Activated CD4-positive, CD25-positive, alpha-beta regulatory T cell treated with anti-CD3 and anti-CD28 coated beads, Interleukin-2, amount 50 U/mL, for 16 hours (primary cell): ENCODE results near the gene PCAT7.
A peak's percentile ranks its signal among the peaks of the same experiment; 100 is the strongest.

Experiments
- DNase-seq: peaks from one replicate; pipeline ENCODE4 v3.0.0-alpha.2; 2020; ENCODE audit warnings: low read depth, low spot score

The PCAT7 gene

DNA sequence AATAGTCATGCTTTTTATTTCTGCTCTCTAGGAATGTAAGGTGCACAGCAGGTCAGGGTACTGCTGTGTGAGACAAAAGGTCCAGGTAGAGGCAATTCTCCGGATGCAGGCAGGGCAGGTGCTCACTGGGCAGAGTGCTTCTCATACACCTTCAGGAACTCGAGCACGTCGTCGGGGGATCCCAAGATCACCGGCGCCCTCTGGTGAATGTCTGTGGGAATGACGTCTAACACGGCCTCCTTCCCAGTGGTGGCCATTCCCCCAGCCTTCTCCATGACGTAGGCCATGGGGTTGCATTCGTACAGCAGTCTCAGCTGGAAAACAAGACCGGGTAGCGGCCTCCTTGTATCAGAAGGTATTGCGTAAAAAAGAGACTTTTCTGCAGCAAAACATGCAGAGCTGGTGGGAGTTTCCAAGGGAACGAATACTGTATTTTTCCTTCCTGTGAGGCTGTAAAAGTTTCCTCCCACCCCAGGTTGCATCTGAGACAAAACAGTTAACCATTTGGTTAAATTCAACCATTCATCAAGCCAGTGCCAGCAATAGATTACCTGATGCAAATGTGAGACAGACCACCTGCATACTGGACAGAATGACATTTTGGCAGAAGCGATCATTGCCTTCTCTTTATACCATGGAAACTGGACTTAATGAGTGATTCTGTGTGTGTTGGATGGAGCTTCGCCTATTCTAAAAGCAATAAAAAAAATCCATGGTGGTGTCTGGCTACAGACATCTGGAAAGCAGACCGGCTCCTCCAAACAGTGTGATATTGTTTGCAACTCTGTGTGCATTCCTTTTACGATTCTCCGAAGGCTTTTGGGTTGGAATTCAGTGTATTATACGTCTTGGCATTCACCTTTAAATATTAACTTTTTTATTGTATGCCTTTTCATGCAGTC, 48.6 kb downstream of the PCAT7 start:
- peak; percentile 19 for DNase-seq

- DNase-seq, result no peak
These were observed 52.0 kb downstream of the PCAT7 start for GRCh38 chr9:94606646-94607422.

DNA sequence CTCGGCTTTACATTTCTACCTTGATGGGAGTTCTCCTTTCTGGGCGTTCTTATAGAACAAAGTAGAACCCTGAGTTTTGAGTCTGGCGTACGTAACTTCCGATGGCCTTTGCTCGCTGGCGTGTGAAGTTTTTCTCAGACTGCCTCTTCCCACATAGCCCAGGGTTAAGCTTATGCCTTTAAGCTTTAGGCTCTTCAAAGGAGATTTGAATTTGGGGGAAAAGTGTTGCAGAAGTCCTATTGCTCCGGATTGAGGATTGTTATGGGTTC, 52.5 kb downstream of the PCAT7 start:
- DNase-seq, result no peak

DNA sequence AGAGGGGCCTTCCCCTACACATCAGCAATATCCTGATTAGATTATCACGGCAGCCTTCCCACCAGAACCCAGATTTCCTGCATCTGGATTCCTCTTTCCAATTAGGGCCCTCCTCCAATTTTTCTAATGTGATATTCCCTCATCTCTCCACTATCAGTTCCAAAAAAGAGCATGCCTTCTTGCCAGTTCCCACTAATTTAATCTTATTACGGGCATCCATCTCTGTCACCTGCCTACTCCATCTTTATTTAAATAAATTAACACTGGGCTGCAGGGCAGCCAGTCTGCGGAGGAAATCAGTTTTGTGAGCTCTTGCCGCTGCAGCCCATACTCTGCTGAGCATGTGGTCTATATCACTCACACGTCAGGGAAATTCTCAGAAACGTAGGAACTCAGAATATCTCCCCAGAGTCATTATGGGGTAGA, 55.3 kb downstream of the PCAT7 start:
- no peak for DNase-seq

- no peak for DNase-seq
These were observed 56.8 kb downstream of the PCAT7 start for GRCh38 chr9:94611638-94612068.

DNA sequence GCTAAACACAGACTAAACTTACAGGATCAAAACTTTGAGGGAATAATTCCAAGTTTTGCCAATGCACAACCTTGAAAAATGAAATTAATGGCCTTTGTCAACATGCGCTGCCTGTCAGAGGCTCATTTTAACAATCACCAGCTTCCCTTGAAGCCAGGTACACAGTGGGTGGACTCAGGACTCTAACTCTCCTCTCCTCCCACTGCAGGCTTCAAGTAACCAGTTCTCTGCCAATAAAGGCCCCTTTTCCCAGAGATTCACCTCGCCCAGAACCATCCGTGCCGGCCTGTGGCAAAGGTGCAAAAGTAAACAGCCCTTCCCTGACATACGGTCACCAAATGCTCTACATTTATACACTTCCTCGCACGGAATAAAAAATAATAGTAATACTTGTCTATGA, 57.2 kb downstream of the PCAT7 start:
- DNase-seq, result no peak

- no peak for DNase-seq
These were observed 58.1 kb downstream of the PCAT7 start for GRCh38 chr9:94613003-94613402.

DNA sequence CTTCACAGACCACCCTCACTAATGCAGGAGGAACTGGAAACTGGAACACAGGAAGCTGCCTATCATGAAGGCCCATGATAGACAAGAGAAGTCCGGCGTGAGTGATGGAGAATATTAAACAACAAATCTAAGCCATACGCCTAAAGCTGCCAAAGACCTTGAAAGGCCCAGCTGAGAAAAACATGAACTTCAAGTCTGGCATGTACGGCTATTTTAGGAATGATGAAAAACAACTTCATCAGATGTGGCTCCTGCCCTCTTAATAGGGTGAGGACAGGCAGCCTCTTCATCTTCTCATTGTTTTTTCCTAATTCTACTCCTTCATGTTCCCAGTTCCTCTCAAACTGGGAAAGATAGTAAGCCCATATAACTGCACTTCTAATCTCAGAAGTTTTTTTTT, 64.1 kb downstream of the PCAT7 start:
- DNase-seq, result no peak
